Ishikawa (cell line): ENCODE results near the gene NDUFAF2.

ENCODE experiments used
- CEBPB ChIP-seq: IDR thresholded peaks from 2 replicates; pipeline ENCODE4 v1.6.1; 2012
- CREB1 ChIP-seq: IDR thresholded peaks from 2 replicates; pipeline ENCODE4 v1.6.1; 2012; ENCODE audit warnings: low read depth
- EGR1 ChIP-seq: IDR thresholded peaks from 2 replicates; pipeline ENCODE4 v1.6.1; 2012
- EP300 ChIP-seq: IDR thresholded peaks from 2 replicates; pipeline ENCODE4 v1.6.1; 2012; ENCODE audit warnings: borderline replicate concordance
- NFIC ChIP-seq: IDR thresholded peaks from 2 replicates; pipeline ENCODE4 v1.6.1; 2012
- TAF1 ChIP-seq: IDR thresholded peaks from 2 replicates; pipeline ENCODE4 v1.6.1; 2012; ENCODE audit warnings: low read depth, mild to moderate bottlenecking
- TCF12 ChIP-seq: IDR thresholded peaks from 2 replicates; pipeline ENCODE4 v1.6.1; 2012; ENCODE audit warnings: low read depth
- TEAD4 ChIP-seq: IDR thresholded peaks from 2 replicates; pipeline ENCODE4 v1.6.1; 2012
- TF ChIP-seq, protein P1 (sequence below): IDR thresholded peaks from 2 replicates; pipeline ENCODE4 v1.6.1; 2012
- TF ChIP-seq, protein P2 (sequence below): IDR thresholded peaks from 2 replicates; pipeline ENCODE4 v1.6.1; 2012

DNA sequence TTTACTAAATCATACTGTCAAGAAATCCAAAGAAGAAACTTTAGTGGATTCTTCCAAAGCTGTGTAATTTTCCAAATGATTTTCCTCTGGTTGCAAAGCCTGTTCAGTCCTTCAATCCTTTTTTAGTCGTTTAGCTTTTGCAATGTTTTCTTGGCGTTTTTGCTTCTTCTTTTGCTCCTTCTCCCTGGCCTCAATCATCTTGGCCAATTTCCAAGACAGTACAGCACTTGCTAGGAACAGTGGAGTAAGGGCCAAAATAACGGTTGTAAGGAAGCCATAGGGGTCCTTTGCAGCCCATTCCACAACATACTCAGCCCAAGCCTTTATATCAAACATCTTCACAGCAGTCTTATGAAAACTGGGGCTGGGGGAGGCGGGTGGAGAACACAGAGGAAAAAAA is 214.8 kb downstream of the NDUFAF2 start:
- TF ChIP-seq, protein P1, sequence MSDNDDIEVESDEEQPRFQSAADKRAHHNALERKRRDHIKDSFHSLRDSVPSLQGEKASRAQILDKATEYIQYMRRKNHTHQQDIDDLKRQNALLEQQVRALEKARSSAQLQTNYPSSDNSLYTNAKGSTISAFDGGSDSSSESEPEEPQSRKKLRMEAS: no peak
- TF ChIP-seq CEBPB (no peak), EGR1 (no peak), EP300 (no peak), TAF1 (no peak), TCF12 (no peak), CREB1 (no peak), NFIC (no peak), TEAD4 (no peak)
- TF ChIP-seq, protein P2, sequence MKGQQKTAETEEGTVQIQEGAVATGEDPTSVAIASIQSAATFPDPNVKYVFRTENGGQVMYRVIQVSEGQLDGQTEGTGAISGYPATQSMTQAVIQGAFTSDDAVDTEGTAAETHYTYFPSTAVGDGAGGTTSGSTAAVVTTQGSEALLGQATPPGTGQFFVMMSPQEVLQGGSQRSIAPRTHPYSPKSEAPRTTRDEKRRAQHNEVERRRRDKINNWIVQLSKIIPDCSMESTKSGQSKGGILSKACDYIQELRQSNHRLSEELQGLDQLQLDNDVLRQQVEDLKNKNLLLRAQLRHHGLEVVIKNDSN: no peak
